H9 (cell line): ENCODE results near the gene ZNF12. TPM values are rescaled to one million over a fixed set of nuclear protein-coding genes. Genes with fewer than 3 reads are reported as not detected.

Experiments
- DNase-seq: peaks from one replicate; pipeline ENCODE4 v3.0.0-alpha.2; 2017
- H2AFZ ChIP-seq: one replicate; pipeline ENCODE4 v1.6.1; 2013; ENCODE audit warnings: mild to moderate bottlenecking, low read length, control low read depth, moderate library complexity
- H2AK5ac ChIP-seq: 2 replicates; pipeline ENCODE4 v1.6.1; 2013; ENCODE audit warnings: low read length, control low read depth, mixed read lengths; ENCODE audit not compliant: insufficient read length
- H2BK120ac ChIP-seq: one replicate; pipeline ENCODE4 v1.6.1; 2013; ENCODE audit warnings: low read depth, mild to moderate bottlenecking, low read length, control low read depth, inconsistent platforms; ENCODE audit not compliant: poor library complexity, severe bottlenecking
- H2BK12ac ChIP-seq: 2 replicates; pipeline ENCODE4 v1.6.1; 2013; ENCODE audit warnings: low read length, control low read depth, mixed read lengths, low read depth; ENCODE audit not compliant: insufficient read length
- H2BK15ac ChIP-seq: 2 replicates; pipeline ENCODE4 v1.6.1; 2013; ENCODE audit warnings: low read depth, low read length, control low read depth
- H2BK20ac ChIP-seq: one replicate; pipeline ENCODE4 v1.6.1; 2013; ENCODE audit warnings: low read depth, mild to moderate bottlenecking, low read length, control low read depth, inconsistent platforms; ENCODE audit not compliant: poor library complexity, severe bottlenecking
- H2BK5ac ChIP-seq: 2 replicates; pipeline ENCODE4 v1.6.1; 2013; ENCODE audit warnings: low read length, control low read depth, mixed read lengths; ENCODE audit not compliant: insufficient read length
- H3K14ac ChIP-seq: 2 replicates; pipeline ENCODE4 v1.6.1; 2013; ENCODE audit warnings: low read length, control low read depth; ENCODE audit not compliant: insufficient read depth
- H3K18ac ChIP-seq: 2 replicates; pipeline ENCODE4 v1.6.1; 2013; ENCODE audit warnings: low read depth, mild to moderate bottlenecking, mixed read lengths, low read length, control low read depth; ENCODE audit not compliant: insufficient read length
- H3K23ac ChIP-seq: 2 replicates; pipeline ENCODE4 v1.6.1; 2013; ENCODE audit warnings: low read length, control low read depth, mixed read lengths, low read depth; ENCODE audit not compliant: insufficient read length
- H3K23me2 ChIP-seq: 2 replicates; pipeline ENCODE4 v1.6.1; 2013; ENCODE audit warnings: low read depth, mild to moderate bottlenecking, mixed read lengths, low read length, control low read depth; ENCODE audit not compliant: insufficient read length, poor library complexity, severe bottlenecking
- H3K27ac ChIP-seq: 2 replicates; pipeline ENCODE4 v1.5.1; 2013; ENCODE audit warnings: low read length, control low read depth, mixed read lengths, low read depth; ENCODE audit not compliant: insufficient read length
- H3K27me3 ChIP-seq: 2 replicates; pipeline ENCODE4 v1.6.1; 2013; ENCODE audit warnings: low read length, control low read depth, inconsistent platforms; ENCODE audit not compliant: insufficient read depth
- H3K4ac ChIP-seq: 2 replicates; pipeline ENCODE4 v1.6.1; 2013; ENCODE audit warnings: low read depth, mild to moderate bottlenecking, control low read depth, inconsistent platforms, low read length, moderate library complexity
- H3K4me1 ChIP-seq: 2 replicates; pipeline ENCODE4 v1.6.1; 2013; ENCODE audit warnings: low read length, control low read depth, inconsistent platforms; ENCODE audit not compliant: insufficient read depth
- H3K4me2 ChIP-seq: 2 replicates; pipeline ENCODE4 v1.6.1; 2013; ENCODE audit warnings: low read length, control low read depth, mixed read lengths; ENCODE audit not compliant: insufficient read length, insufficient read depth
- H3K56ac ChIP-seq: 2 replicates; pipeline ENCODE4 v1.6.1; 2013; ENCODE audit warnings: low read depth, mild to moderate bottlenecking, mixed read lengths, low read length, control low read depth; ENCODE audit not compliant: insufficient read length
- H3K79me1 ChIP-seq: 2 replicates; pipeline ENCODE4 v1.6.1; 2013; ENCODE audit warnings: low read depth, mild to moderate bottlenecking, moderate library complexity, low read length, control low read depth, inconsistent platforms; ENCODE audit not compliant: insufficient read depth, poor library complexity, severe bottlenecking
- H3K79me2 ChIP-seq: 2 replicates; pipeline ENCODE4 v1.6.1; 2013; ENCODE audit warnings: low read length, control low read depth, inconsistent platforms; ENCODE audit not compliant: insufficient read depth
- H3K9ac ChIP-seq: 2 replicates; pipeline ENCODE4 v1.6.1; 2013; ENCODE audit warnings: low read length, control low read depth, mixed read lengths; ENCODE audit not compliant: insufficient read length; ENCODE audit errors: extremely low read depth
- H3K9me3 ChIP-seq: one replicate; pipeline ENCODE4 v1.6.1; 2013; ENCODE audit warnings: low read depth, low read length, inconsistent platforms; ENCODE audit not compliant: control insufficient read depth
- H3T11ph ChIP-seq: one replicate; pipeline ENCODE4 v1.6.1; 2013; ENCODE audit warnings: mild to moderate bottlenecking, low read length, control low read depth, inconsistent platforms
- H4K20me1 ChIP-seq: one replicate; pipeline ENCODE4 v1.6.1; 2013; ENCODE audit not compliant: control insufficient read depth, insufficient read length, insufficient read depth
- H4K5ac ChIP-seq: 2 replicates; pipeline ENCODE4 v1.6.1; 2013; ENCODE audit warnings: low read depth, mild to moderate bottlenecking, mixed read lengths, low read length, control low read depth; ENCODE audit not compliant: insufficient read length
- H4K8ac ChIP-seq: replicated peaks from 2 replicates; pipeline ENCODE4 v1.6.1; 2013; ENCODE audit warnings: low read length, control low read depth, mixed read lengths, low read depth; ENCODE audit not compliant: insufficient read length
- H4K91ac ChIP-seq: 2 replicates; pipeline ENCODE4 v1.6.1; 2013; ENCODE audit warnings: low read depth, mild to moderate bottlenecking, moderate library complexity, mixed read lengths, low read length, control low read depth; ENCODE audit not compliant: insufficient read length
- H3K27ac Mint-ChIP-seq, 3 experiments: 2 replicates in 2 of 3; 3 replicates in 1 of 3; pipeline ENCODE4 v1.8.0; 2020 to 2021; ENCODE audit warnings: mixed read lengths in 3 of 3, mild to moderate bottlenecking in 1 of 3, moderate library complexity in 1 of 3
- H3K27me3 Mint-ChIP-seq: 2 replicates; pipeline ENCODE4 v1.8.0; 2021; ENCODE audit warnings: low read depth, mild to moderate bottlenecking, moderate library complexity, mixed read lengths
- H3K36me3 Mint-ChIP-seq, 3 experiments: 2 replicates in 2 of 3; 3 replicates in 1 of 3; pipeline ENCODE4 v1.8.0; 2020 to 2021; ENCODE audit warnings: low read depth in 3 of 3, mixed read lengths in 3 of 3; ENCODE audit not compliant: insufficient read depth in 1 of 3
- H3K4me1 Mint-ChIP-seq, 2 experiments: 2 replicates each; pipeline ENCODE4 v1.8.0; 2020; ENCODE audit warnings: mixed read lengths in 2 of 2
- H3K4me3 Mint-ChIP-seq, 2 experiments: 2 replicates in 1 of 2; 3 replicates in 1 of 2; pipeline ENCODE4 v1.8.0; 2020 to 2021; ENCODE audit warnings: mild to moderate bottlenecking in 2 of 2, mixed read lengths in 2 of 2, moderate library complexity in 1 of 2
- H3K9me3 Mint-ChIP-seq, 2 experiments: 2 replicates in 1 of 2; 3 replicates in 1 of 2; pipeline ENCODE4 v1.8.0; 2020; ENCODE audit warnings: mild to moderate bottlenecking in 2 of 2, mixed read lengths in 2 of 2, moderate library complexity in 1 of 2
- WGBS: extraction: QIAGEN DNeasy Blood & Tissue Kit; methylation state at CpG from one replicate; pipeline ENCODE4 v1.1.7; 2013; ENCODE audit warnings: missing lambda C conversion rate, low lambda C conversion rate, mixed read lengths; ENCODE audit not compliant: insufficient read length; ENCODE audit errors: extremely low coverage; 5-methylcytosine and 5-hydroxymethylcytosine counted together
- total RNA-seq: library from RNA; stranded (reverse); gene quantifications from 2 replicates; pipeline ENCODE4 v1.2.1, GENCODE V29; 2021
- TF ChIP-seq, protein P1 (sequence below): fragments of 200-600 bp; sonication (generic); conservative IDR thresholded peaks from 3 replicates; pipeline ENCODE4 v1.8.0; 2021; ENCODE audit warnings: antibody characterized with exemption, mild to moderate bottlenecking

The ZNF12 gene
- total RNA-seq, 1 experiment from 2014 or later = 19.1 TPM

GRCh38 chr7:6705959-6706665, 635 bp downstream of the ZNF12 start:
- Histone ChIP-seq H3K27me3 (no peaks in the 10 kb centered on the region), H4K5ac (no peak overlapping the region), H3K4me1 (peaks cover 2% of the 10 kb centered on the region; the same call in 1 of the 2 replicates), H2BK5ac (no peak overlapping the region), H3K23me2 (peaks cover 8% of the 10 kb centered on the region), H3K27ac (no peak overlapping the region), H3K14ac (peak overlapping the region; percentile 60; the same call in 1 of the 2 replicates), H3K56ac (no peak overlapping the region), H4K91ac (no peak overlapping the region), H2AFZ (no peak overlapping the region), H3K4me2 (peak overlapping the region; percentile 93), H3T11ph (no peak overlapping the region), H4K8ac (no peak overlapping the region), H3K9me3 (no peaks in the 10 kb centered on the region), H2BK20ac (no peak overlapping the region), H4K20me1 (no peaks in the 10 kb centered on the region), H2AK5ac (no peak overlapping the region), H3K79me1 (peaks cover 8% of the 10 kb centered on the region), H3K79me2 (peaks cover 25% of the 10 kb centered on the region; the same call in 1 of the 2 replicates), H2BK120ac (no peak overlapping the region), H3K18ac (no peak overlapping the region), H3K23ac (no peak overlapping the region), H3K4ac (no peak overlapping the region), H3K9ac (peak overlapping the region; percentile 41), H2BK12ac (no peak overlapping the region), H2BK15ac (no peak overlapping the region)
- Mint-ChIP-seq H3K4me1 (peaks cover 15 to 20% of the 10 kb centered on the region in 2 experiments), H3K36me3 (peaks cover 24 to 40% (median 40%) of the 10 kb centered on the region in 3 experiments), H3K27me3 (peaks cover 28% of the 10 kb centered on the region), H3K9me3 (peaks cover 19 to 64% of the 10 kb centered on the region in 2 experiments), H3K4me3 (peak overlapping the region; percentile 87 to 92), H3K27ac (peak overlapping the region in 2 of 3 experiments; percentile 61 to 94; a peak in 3 of 7 replicates)
- TF ChIP-seq, protein P1, sequence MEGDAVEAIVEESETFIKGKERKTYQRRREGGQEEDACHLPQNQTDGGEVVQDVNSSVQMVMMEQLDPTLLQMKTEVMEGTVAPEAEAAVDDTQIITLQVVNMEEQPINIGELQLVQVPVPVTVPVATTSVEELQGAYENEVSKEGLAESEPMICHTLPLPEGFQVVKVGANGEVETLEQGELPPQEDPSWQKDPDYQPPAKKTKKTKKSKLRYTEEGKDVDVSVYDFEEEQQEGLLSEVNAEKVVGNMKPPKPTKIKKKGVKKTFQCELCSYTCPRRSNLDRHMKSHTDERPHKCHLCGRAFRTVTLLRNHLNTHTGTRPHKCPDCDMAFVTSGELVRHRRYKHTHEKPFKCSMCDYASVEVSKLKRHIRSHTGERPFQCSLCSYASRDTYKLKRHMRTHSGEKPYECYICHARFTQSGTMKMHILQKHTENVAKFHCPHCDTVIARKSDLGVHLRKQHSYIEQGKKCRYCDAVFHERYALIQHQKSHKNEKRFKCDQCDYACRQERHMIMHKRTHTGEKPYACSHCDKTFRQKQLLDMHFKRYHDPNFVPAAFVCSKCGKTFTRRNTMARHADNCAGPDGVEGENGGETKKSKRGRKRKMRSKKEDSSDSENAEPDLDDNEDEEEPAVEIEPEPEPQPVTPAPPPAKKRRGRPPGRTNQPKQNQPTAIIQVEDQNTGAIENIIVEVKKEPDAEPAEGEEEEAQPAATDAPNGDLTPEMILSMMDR = no peak
- no CpG with 5 or more reads among the region's 47 CpGs for WGBS
- DNase-seq = peak; percentile 35
